GM21447 (cell line): ENCODE results near the gene RASSF1.

ENCODE experiments used
- ATAC-seq: cut with Tn5 transposase; IDR thresholded peaks from one replicate; pipeline ENCODE4 v1.9.1; 2021; ENCODE audit not compliant: unreplicated experiment

Gene RASSF1

GRCh38 chr3:50302095-50303012 lies 38.3 kb downstream of the RASSF1 start:
- ATAC-seq: no peak

- no peak for ATAC-seq
Measured at GRCh38 chr3:50300681-50301254, 39.9 kb downstream of the RASSF1 start.

GRCh38 chr3:50299929-50300680 lies 40.5 kb downstream of the RASSF1 start:
- ATAC-seq: no peak

GRCh38 chr3:50299638-50299928 lies 41.1 kb downstream of the RASSF1 start:
- no peak for ATAC-seq

GRCh38 chr3:50298836-50299637 lies 41.6 kb downstream of the RASSF1 start, which contains the start of the genes HYAL3 and NAA80:
Gene HYAL3 (minus strand): TSS chr3:50299405. CDS start chr3:50295602, 3,803 bp downstream.
Gene NAA80 (minus strand): TSS chr3:50299405. CDS start chr3:50297463, 1,942 bp downstream.
- peak; percentile 78 for ATAC-seq

GRCh38 chr3:50297896-50298725 lies 42.5 kb downstream of the RASSF1 start:
- ATAC-seq: no peak

- ATAC-seq: no peak
Measured at GRCh38 chr3:50297384-50297775, 43.3 kb downstream of the RASSF1 start.

GRCh38 chr3:50296721-50297383 lies 43.8 kb downstream of the RASSF1 start:
- no peak for ATAC-seq

- ATAC-seq: no peak
Measured at GRCh38 chr3:50295553-50296431, 44.8 kb downstream of the RASSF1 start.

GRCh38 chr3:50294492-50295403 lies 45.9 kb downstream of the RASSF1 start:
- no peak for ATAC-seq

GRCh38 chr3:50294089-50294488 lies 46.5 kb downstream of the RASSF1 start:
- ATAC-seq: no peak

GRCh38 chr3:50293079-50293801 lies 47.4 kb downstream of the RASSF1 start:
- no peak for ATAC-seq

- ATAC-seq: peak; percentile 93
Measured at GRCh38 chr3:50292159-50293078, 48.2 kb downstream of the RASSF1 start, which contains the start of gene IFRD2. Gene IFRD2 (minus strand): TSS chr3:50292429. CDS start chr3:50292274, 155 bp downstream.

- no peak for ATAC-seq
Measured at GRCh38 chr3:50290161-50290641, 50.4 kb downstream of the RASSF1 start.

GRCh38 chr3:50289130-50289529 lies 51.5 kb downstream of the RASSF1 start:
- no peak for ATAC-seq
